ENCODE measurements around the gene WRAP73. TPM values are rescaled to one million over a fixed set of nuclear protein-coding genes. Genes with fewer than 3 reads are reported as not detected.

WRAP73 gene
- polyA plus RNA-seq, 2 of the 4 experiments (the other 2 are of a cell fraction) = 15.4 to 16.1 TPM

- TF ChIP-seq MAZ (IDR thresholded peaks at IDR 0.05; ENCODE audit: borderline replicate concordance, low read depth, low read length) (no peak), CHD2 (IDR thresholded peaks at IDR 0.05; ENCODE audit: low read length, partially characterized antibody) (no peak), JUN (IDR thresholded peaks at IDR 0.05) (no peak), PHF8 (IDR thresholded peaks at IDR 0.05; ENCODE audit: borderline replicate concordance, low read depth) (no peak), RFX5 (IDR thresholded peaks at IDR 0.05) (no peak), HOXB5 (CRISPR knock-in tag; IDR thresholded peaks at IDR 0.05) (no peak), RAD21 (conservative IDR thresholded peaks at IDR 0.05 in 1 of 2, IDR thresholded peaks at IDR 0.05 in 1 of 2) (no peak), RCOR1 (IDR thresholded peaks at IDR 0.05; ENCODE audit: low read depth, low read length) (no peak), ZC3H11A (IDR thresholded peaks at IDR 0.05) (no peak), NR3C1 (IDR thresholded peaks at IDR 0.05) (no peak)
- ATAC-seq (no peak), DNase-seq (ENCODE audit: low read depth in 1 of 2, low spot score in 1 of 2) (no peak), FAIRE-seq (no peak)
- no peaks in the 10 kb centered on the region for H3K9me3 ChIP-seq
- peaks cover 10% of the 10 kb centered on the region for H3K4me1 ChIP-seq
- WGBS (ENCODE audit: missing lambda C conversion rate) = 78% methylated on average over 14 of the region's 14 CpGs
- ChIA-PET CTCF (interaction anchor here (1.0 to 2.3 kb wide), 2 partner anchors 60 to 174 kb away, joined by 3 to 4 read pairs; no protein-coding TSS in a partner anchor), POLR2A (no interaction called here)
- H3K4me3 ChIP-seq = no peak overlapping the region
- H3K4me2 ChIP-seq = no peak overlapping the region
- H3K27ac ChIP-seq = no peak overlapping the region
Measured at GRCh38 chr1:3664700-3665375, 14.9 kb upstream of the WRAP73 start.

DNA sequence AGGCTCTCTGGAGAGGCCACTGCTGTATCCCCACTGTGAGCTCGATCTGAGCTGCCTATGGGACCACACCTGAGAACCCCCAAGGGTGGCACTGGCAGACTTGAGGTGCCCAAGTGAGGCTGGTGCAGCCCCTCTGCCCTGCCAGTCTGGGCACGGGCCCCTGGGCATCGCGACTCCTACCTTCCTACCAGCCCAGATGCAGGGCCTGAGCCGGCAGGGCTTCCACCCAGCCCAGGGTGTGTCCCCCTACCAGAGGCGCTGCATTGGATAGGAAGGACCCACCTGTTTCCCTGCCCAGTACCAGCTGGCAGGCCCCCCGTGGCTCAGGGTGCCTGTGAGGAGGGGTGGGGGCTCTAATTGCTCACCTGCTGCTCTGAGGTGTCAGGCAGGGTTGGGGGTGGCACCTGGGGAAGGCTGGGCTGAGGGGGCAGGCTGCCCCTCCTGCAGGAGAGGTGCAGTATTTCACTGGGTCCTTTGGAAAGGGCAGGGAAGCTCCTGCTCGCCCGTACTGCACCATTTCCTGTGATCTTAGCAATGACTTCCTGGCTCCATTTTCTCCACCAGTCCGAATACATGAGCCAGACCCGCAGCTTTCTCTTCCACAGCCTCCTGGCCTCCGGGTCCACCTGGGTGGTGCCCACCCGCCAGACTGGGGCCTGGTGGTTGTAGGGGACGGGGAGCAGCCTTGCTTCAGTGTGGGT is 14.2 kb upstream of the WRAP73 start:
- FAIRE-seq (no peak), ATAC-seq (no peak; a peak in 1 of 6 replicates), DNase-seq (ENCODE audit: low read depth in 1 of 2, low spot score in 1 of 2) (no peak)
- Histone ChIP-seq H3K4me1 (peaks cover 9% of the 10 kb centered on the region), H3K9me3 (no peaks in the 10 kb centered on the region), H3K4me2 (no peak overlapping the region), H3K27ac (no peak overlapping the region), H3K4me3 (no peak overlapping the region)
- ChIA-PET CTCF (interaction anchor here (1.0 to 2.3 kb wide), 2 partner anchors 60 to 173 kb away, joined by 3 to 4 read pairs; no protein-coding TSS in a partner anchor), POLR2A (no interaction called here)
- TF ChIP-seq NR3C1 (IDR thresholded peaks at IDR 0.05) = no peak
- TF ChIP-seq, protein P1, sequence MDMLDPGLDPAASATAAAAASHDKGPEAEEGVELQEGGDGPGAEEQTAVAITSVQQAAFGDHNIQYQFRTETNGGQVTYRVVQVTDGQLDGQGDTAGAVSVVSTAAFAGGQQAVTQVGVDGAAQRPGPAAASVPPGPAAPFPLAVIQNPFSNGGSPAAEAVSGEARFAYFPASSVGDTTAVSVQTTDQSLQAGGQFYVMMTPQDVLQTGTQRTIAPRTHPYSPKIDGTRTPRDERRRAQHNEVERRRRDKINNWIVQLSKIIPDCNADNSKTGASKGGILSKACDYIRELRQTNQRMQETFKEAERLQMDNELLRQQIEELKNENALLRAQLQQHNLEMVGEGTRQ (IDR thresholded peaks at IDR 0.05) = no peak
- TF ChIP-seq POLR2AphosphoS2 (conservative IDR thresholded peaks at IDR 0.05; ENCODE audit: low read length) = no peak
- TF ChIP-seq POLR2A (IDR thresholded peaks at IDR 0.05; ENCODE audit: low read length) = no peak
- no peak for TF ChIP-seq PHF8 (IDR thresholded peaks at IDR 0.05; ENCODE audit: borderline replicate concordance, low read depth)
- TF ChIP-seq RCOR1 (IDR thresholded peaks at IDR 0.05; ENCODE audit: low read depth, low read length) = no peak
- no peak for TF ChIP-seq ESRRA (IDR thresholded peaks at IDR 0.05; ENCODE audit: borderline replicate concordance, low read length)
- no peak for TF ChIP-seq EHMT2 (IDR thresholded peaks at IDR 0.05; ENCODE audit: low read depth)
- TF ChIP-seq ZC3H11A (IDR thresholded peaks at IDR 0.05) = no peak
- no peak for TF ChIP-seq JUN (IDR thresholded peaks at IDR 0.05)
- no peak for TF ChIP-seq FOXS1 (CRISPR knock-in tag; IDR thresholded peaks at IDR 0.05)
- no peak for TF ChIP-seq SMC3 (IDR thresholded peaks at IDR 0.05)
- WGBS (ENCODE audit: missing lambda C conversion rate) = 60% methylated on average over 1 of the region's 14 CpGs

- ChIA-PET CTCF (interaction anchor here (0.7 to 2.3 kb wide), 2 partner anchors 171 kb away, joined by 3 to 4 read pairs; no protein-coding TSS in a partner anchor), POLR2A (no interaction called here)
- H3K4me1 ChIP-seq = no peaks in the 10 kb centered on the region
- FAIRE-seq (no peak), DNase-seq (ENCODE audit: low read depth in 1 of 2, low spot score in 1 of 2) (no peak), ATAC-seq (no peak)
- H3K4me3 ChIP-seq = no peak overlapping the region
- H3K27ac ChIP-seq = no peak overlapping the region
- no peak for TF ChIP-seq ZC3H11A (IDR thresholded peaks at IDR 0.05)
- TF ChIP-seq CHD4 (IDR thresholded peaks at IDR 0.05; ENCODE audit: borderline replicate concordance) = no peak
- TF ChIP-seq SREBF2 (IDR thresholded peaks at IDR 0.05) = no peak
- no peak for TF ChIP-seq EP300 (IDR thresholded peaks at IDR 0.05)
- TF ChIP-seq POLR2AphosphoS2 (conservative IDR thresholded peaks at IDR 0.05; ENCODE audit: low read length) = no peak
- TF ChIP-seq HOXB13 (CRISPR knock-in tag; IDR thresholded peaks at IDR 0.05; ENCODE audit: low read depth) = no peak
- 81% methylated on average over 15 of the region's 16 CpGs for WGBS (ENCODE audit: missing lambda C conversion rate)
- no peak overlapping the region for H3K4me2 ChIP-seq
- H3K9me3 ChIP-seq = no peaks in the 10 kb centered on the region
Measured at GRCh38 chr1:3662080-3662671, 12.3 kb upstream of the WRAP73 start.
